HG02943 (cell line): ENCODE measurements around the gene HSPA12B.

Source experiments
- ATAC-seq: cut with Tn5 transposase; IDR thresholded peaks from one replicate; pipeline ENCODE4 v1.9.1; 2021; ENCODE audit warnings: mild to moderate bottlenecking, low read depth, moderate library complexity; ENCODE audit not compliant: unreplicated experiment

Gene HSPA12B

GRCh38 chr20:3728876-3729275, 3.6 kb upstream of the HSPA12B start:
- no peak for ATAC-seq

GRCh38 chr20:3729378-3729777, 3.1 kb upstream of the HSPA12B start:
- no peak for ATAC-seq

GRCh38 chr20:3729811-3730540, 2.5 kb upstream of the HSPA12B start:
- ATAC-seq: no peak

- no peak for ATAC-seq
Measured at GRCh38 chr20:3730803-3731672, 1.4 kb upstream of the HSPA12B start.

GRCh38 chr20:3731944-3732326, 550 bp upstream of the HSPA12B start:
- no peak for ATAC-seq

- ATAC-seq: no peak
Measured at GRCh38 chr20:3733119-3733995, 872 bp downstream of the HSPA12B start.

- no peak for ATAC-seq
Measured at GRCh38 chr20:3734111-3734843, 1.8 kb downstream of the HSPA12B start.

GRCh38 chr20:3735768-3736167, 3.3 kb downstream of the HSPA12B start:
- ATAC-seq: no peak

GRCh38 chr20:3738111-3739053, 5.9 kb downstream of the HSPA12B start:
- ATAC-seq: no peak

GRCh38 chr20:3739054-3739925, 6.8 kb downstream of the HSPA12B start:
- ATAC-seq: no peak

- no peak for ATAC-seq
Measured at GRCh38 chr20:3739926-3740451, 7.5 kb downstream of the HSPA12B start.

GRCh38 chr20:3740615-3741301, 8.3 kb downstream of the HSPA12B start:
- ATAC-seq: no peak

GRCh38 chr20:3741836-3742458, 9.5 kb downstream of the HSPA12B start:
- ATAC-seq: no peak

- ATAC-seq: no peak
Measured at GRCh38 chr20:3743251-3743650, 10.8 kb downstream of the HSPA12B start.

GRCh38 chr20:3744037-3744436, 11.6 kb downstream of the HSPA12B start:
- ATAC-seq: no peak

- no peak for ATAC-seq
Measured at GRCh38 chr20:3744806-3745685, 12.6 kb downstream of the HSPA12B start.
